Ramos (cell line): ENCODE data around the gene MYL12B.
"Not testable (repeated sequence)": the region's sequence is repeated elsewhere in the genome, so short reads cannot be mapped to it uniquely, and the experiment has no call there.

Experiments used
- in situ Hi-C: fragments of 300-500 bp; cut with MboI; formaldehyde crosslinking; loops from one replicate; pipeline ENCODE4 v1.14.3; 2022; ENCODE audit warnings: low sequenced_read_pairs; ENCODE audit not compliant: unreplicated experiment

MYL12B gene

DNA sequence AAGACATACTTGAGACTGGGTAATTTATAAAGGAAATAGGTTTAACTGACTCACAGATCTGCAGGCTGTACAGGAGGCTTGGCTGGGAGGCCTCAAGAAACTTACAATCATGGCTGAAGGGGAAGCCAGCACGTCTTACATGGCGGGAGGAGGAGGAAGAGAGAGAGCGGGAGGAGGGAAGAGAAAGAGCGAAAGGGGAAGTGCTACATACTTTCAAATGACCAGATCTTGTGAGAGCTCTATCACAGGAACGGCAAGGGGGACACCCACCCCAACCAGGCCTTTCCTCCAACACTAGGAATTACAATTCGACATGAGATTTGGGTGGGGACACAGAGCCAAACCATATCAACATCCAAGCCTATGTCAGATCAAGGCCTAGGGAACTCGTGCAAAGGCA lies 24.2 kb downstream of the MYL12B start:
- in situ Hi-C loops, result loop anchor here (10.0 to 25.0 kb wide), 3 partner anchors 169 to 701 kb away; partner anchors contain the start of gene TGIF1

DNA sequence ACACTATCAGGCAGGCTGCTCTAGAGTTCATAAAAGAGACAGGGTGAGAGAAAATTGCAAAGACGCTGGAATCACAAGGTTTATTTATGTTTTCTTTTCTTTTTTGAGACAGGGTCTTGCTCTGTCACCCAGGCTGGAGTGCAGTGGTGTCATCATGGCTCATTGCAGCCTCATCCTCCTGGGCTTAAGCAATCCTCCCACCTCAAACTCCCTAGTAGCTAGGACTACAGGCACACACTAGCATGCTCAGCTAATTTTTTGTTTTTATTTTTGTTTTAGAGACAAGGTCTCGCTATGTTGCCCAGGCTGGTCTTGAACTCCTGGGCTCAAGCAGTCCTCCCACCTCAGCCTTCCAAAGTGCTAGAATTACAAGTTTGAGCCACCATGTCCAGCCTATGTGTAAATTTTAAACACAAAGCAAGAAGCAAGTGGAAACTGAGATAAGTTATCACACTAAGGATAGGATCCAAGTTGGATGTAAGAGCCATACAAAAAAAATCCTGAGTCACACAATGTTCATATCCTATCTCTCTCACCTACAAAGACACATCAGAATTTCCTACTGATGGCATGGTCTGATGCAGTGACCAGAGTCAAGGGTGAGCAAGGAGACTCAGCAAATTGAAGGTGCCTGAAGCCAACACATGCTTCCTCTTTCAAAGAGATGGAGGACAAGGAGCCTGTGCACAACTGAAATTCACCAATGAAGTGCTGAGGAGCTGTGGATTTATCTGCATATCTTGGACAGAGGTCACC lies 31.4 kb downstream of the MYL12B start:
- in situ Hi-C loops, result loop anchor here (25.0 kb wide), 1 partner anchor 694 kb away; no protein-coding TSS in a partner anchor

DNA sequence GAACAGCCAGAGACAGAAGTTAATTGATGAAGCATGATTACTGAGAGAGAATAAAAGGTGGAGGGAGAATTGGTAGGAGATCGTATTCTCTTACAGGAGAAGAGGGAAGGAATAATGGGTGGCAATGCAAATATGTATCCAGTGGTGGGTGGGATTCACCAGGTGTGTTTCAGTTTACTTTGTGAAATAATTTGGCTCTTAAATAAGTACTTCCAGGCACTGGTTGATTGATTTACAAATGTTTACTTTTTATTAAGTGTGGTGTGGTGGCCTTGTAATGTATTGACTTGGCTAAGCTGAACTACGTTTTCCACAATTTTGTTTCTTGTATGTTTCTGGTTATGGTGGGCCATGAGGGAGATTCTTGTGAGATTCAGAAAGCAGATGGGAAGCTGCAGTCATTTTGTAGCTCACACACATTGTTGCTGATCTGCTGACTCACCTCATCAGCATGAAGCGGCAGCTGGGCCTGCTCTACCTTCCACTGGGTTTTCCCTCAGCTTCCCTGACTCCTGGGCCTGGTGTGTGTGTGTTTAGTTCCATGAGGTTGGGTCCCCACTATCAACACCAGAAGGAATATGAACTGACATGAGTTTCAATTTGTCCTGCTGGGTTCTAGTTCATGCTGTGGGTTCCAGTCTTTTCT lies 32.6 kb downstream of the MYL12B start:
- in situ Hi-C loops, result loop anchor here (25.0 kb wide), 1 partner anchor 693 kb away; no protein-coding TSS in a partner anchor

DNA sequence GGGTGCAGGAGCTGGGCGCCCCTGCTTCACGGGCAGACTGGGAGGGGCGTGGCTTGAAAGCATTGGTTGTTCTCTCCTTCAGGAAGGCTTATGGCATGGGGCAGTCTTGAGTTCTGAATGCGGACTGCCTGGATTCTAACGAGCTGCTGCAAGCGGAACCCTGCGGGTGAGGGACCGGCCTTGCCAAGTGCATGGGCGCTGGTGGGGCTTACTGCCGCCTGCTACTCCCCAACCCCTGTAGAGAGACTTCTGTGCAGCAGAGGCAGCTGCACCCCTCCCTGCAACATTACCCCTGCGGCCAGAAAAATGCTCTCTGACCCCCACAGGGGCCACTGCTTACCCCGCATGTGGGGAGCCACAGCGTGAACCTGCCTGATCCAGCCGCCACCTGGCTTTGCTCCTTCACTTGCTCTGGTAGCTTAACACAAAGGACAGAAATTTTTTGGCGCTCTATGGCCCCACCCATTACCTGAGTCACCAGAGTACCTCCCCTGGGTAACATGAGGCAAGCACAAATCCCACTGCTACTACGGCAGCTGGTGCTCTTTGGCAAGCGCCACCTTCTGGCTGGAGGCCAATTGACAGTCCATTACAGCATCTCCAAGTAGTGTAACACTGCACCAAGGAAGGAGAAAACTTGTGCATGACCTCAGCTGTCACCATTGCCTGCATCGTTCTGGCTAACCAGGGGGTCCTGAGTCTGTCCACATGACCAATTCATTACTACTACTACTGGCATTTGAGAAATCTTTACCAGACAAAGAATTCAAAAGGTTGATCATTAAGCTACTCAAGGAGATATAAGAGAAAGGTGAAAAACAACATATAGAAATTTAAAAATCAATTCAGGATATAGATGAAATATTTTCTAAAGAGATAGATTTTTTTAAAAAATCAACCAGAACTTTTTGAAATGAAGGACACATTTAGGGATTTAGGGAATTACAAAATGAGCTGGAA lies 35.4 kb downstream of the MYL12B start:
- in situ Hi-C loops, result loop anchor here (25.0 kb wide), 1 partner anchor 690 kb away; no protein-coding TSS in a partner anchor

DNA sequence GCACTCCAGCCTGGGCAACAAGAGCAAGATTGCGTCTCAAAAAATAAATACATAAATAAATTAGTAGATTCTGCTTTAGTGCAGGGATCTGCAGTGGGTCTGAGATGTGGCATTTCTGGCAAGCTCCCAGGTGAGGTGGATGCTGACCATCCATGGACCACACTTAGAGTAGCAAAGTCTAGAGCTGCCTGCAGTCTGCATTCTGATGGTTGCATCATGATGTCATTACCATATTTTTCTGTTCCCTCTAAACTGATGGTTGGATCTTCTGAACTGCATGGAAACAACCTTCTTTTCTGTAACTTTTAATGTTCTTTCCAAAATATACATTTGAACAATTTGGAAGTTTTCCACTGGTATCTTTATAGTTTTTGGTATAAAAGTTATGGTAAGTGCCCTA lies 42.9 kb downstream of the MYL12B start:
- in situ Hi-C loops, result no loop called here

DNA sequence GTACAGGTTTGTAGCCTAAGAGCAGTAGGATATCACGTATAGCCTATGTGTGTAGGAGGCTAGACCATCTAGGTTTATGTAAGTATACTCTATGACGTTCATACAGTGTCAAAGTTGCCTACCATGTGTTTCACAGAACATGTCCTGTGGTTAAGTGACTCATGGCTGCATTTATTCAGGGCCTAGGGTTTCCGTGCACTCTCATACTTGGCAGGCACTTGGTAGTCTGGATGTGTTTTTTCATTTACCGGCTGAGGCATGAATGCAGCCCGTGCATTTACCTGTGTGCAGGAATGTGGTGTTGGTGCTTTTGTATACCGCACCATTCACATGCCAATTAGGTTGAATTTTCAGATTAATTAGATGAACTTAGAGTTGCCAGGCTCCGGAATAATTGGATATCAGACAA lies 43.4 kb downstream of the MYL12B start:
- in situ Hi-C loops, result no loop called here

DNA sequence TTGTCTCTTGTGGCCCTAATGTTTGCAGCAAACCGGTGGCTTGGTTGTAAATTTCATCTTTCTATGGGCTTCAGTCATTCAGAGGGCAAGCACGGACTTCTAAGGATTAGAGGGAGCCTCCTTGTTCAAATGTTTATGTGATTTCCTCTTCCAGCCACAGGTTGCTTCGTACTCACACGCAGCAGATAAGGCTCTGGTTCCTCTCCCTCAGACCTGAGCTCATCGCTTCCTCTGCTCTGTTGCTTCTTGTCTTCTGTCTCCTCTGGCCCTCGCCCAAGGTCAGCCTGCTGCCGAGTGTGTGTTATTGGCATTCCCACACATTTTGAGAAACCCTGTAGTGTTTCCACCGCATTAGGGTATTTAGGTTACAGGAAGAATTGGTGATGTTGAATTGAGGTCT lies 44.0 kb downstream of the MYL12B start:
- in situ Hi-C loops, result no loop called here

DNA sequence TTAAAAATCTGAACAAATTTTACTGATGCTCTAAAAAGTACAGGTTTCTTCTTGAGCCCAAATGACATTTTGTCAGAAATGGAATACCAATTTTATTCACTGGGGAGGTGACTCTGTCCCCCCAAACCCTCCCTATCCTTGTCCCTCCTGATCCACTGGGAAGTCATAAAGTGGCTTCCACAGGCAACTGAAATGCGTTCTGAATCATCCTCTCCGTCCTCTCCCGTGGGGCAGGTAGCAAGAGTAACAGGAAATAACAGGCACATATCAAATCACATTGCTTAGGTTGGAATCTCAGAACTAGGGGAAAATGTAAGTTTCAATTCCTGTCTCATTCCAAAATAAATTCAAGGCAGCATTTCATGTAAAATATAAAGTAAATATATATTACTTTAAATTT lies 44.5 kb downstream of the MYL12B start:
- in situ Hi-C loops, result no loop called here

DNA sequence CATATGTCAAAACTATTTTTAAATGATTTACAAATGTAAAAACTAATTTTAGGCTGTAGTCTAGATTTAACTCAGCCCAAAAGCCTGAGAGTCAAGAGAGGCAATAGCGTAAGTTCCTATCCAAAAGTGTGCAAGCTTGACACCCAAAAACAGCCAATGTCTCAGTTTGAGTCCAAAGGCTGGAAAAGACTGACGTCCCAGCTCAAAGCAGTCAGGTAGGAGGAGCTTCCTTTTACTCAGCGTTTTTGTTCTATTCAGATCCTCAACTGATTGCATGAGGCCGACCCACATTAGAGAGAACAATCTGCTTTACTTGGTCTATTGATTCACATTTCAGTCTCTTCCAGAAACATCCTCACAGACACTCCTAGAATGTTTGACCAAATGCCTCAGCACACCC lies 51.8 kb downstream of the MYL12B start:
- in situ Hi-C loops, result no loop called here

DNA sequence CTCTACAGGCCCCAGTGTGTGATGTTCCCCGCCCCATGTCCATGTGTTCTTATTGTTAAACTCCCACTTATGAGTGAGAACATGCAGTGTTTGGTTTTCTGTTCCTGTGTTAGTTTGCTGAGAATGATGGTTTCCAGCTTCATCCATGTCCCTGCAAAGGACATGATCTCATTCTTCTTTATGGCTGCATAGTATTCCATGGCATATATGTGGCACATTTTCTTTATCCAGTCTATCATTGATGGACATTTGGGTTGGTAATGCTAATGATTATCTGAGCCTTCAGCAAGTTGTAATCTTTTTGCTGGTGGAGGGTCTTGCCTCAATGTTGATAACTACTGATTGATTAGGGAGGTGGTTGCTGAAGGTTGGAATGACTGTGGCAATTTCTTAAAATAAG lies 53.4 kb downstream of the MYL12B start:
- in situ Hi-C loops, result not testable (repeated sequence)

DNA sequence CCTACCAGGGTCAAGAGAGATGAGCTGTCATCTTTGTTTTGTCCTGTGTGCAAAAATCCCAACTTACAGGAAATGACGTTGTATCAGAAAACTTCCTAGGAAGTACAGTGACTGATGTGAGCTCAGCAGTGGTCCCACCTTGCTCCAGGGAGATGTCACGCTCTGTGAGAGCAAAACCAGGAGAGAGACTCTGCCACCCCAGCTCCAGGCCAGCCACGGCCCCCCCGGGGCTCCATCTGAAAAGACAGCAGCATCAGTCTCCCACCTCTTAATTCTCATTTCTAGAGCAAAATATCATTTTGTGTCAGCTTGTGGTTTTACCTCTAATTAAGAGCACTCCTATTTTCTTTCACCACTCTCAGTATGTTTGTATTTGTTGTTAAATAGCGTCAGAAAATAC lies 57.5 kb downstream of the MYL12B start:
- in situ Hi-C loops, result no loop called here

DNA sequence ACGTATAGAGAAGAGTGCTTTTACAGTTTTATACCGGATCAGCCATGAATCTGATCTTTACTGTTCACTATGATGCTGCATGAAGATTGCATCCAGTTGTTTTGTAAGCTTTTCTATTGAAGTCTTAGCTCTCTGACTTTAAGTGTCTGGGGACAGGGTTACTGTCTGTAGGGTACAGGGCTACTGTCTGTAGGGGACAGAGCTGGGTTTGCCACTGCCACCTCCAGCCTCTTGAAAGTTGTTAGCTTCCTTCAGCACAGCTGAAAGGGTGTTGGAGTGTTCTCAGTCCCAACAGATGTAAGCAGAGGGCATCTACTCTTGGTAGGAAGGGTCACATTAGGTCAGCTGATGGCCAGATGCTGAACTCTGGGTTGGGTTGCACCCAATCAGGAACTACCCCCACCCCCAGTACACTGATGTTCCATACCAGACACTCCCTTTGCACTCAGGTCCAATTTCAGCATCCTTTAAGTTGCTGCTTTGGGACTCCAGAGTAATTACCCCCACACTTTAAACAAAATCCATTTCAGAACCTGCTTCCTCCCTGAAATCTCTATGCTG lies 58.0 kb downstream of the MYL12B start:
- in situ Hi-C loops, result no loop called here

DNA sequence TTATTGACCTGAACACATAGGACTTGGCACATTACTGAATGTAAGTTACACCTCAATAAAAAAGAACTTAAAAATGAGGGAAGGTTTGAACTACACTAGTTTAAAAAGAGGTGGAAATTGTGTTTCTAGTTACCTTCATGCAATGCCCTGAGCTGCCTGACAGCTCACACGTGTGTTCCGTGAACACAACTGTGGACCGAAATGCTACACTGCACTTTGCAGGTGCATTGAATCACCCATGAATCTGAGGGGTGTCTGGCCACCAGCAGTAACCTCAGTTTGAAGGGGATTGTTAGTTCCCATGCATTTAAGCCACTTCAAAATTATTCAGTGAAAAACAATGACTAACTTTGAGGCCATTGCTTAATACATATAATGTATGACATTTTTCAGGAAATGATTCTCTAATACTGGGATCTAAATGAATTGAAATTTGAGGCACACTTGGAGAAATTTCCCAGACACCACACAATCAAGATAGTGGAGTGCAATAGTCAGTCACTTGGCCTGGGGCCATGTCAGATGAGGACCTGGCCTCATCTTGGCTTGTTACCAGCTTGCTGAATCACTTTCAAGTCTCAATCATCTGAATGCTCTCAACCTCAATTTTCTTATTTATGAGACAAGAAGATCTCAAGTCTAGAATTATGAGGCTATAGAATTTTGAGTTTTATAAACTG lies 59.3 kb downstream of the MYL12B start:
- in situ Hi-C loops, result no loop called here

DNA sequence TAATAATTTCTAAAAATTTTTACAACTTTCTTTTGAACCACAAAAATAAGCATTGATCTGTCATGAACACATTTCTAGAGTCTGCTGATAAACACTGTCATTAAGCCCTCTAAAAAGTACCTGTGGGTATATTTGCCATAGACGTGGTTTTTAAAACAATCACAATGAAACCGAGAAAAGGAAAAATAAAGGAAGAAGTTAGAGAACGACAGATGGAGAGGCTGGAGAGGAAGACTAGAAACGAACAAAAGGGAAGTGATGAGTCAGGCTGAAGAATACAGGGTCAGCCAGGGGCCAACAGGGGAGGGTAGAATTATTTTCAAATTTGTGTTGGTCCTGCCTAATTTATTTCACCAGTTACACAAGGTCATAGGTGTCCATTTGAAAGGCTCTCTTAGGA lies 62.0 kb downstream of the MYL12B start:
- in situ Hi-C loops, result no loop called here
